VCaP (cell line): ENCODE results near the gene HOGA1.
"Not testable (repeated sequence)": the region's sequence is repeated elsewhere in the genome, so short reads cannot be mapped to it uniquely, and the experiment has no call there.

Experiments
- H3K27ac ChIP-seq: fragments of 450-650 bp; 2 replicates; pipeline ENCODE4 v1.5.1; 2017
- TF ChIP-seq, protein P1 (sequence below): fragments of 450-650 bp; conservative IDR thresholded peaks from 2 replicates; pipeline ENCODE4 v1.5.1; 2017; ENCODE audit warnings: mild to moderate bottlenecking, moderate library complexity

HOGA1 gene

DNA sequence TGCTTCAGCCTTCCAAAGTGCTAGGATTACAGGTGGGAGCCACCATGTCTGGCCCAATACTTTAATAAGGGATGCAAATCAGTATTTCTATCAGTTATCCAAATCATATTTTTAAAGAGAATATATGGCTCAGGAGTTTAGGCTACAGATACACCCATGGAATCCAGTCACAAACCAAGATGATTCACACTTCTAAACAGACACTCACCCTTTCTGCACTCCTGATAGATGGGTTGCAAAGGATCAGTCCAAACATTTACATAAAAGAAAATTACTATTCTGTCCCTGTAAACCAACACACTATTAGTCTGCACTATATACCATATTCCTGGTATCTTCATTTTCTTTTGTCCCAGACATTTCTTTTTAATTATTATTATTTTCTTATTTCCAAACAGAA, 46.9 kb downstream of the HOGA1 start:
- TF ChIP-seq, protein P1, sequence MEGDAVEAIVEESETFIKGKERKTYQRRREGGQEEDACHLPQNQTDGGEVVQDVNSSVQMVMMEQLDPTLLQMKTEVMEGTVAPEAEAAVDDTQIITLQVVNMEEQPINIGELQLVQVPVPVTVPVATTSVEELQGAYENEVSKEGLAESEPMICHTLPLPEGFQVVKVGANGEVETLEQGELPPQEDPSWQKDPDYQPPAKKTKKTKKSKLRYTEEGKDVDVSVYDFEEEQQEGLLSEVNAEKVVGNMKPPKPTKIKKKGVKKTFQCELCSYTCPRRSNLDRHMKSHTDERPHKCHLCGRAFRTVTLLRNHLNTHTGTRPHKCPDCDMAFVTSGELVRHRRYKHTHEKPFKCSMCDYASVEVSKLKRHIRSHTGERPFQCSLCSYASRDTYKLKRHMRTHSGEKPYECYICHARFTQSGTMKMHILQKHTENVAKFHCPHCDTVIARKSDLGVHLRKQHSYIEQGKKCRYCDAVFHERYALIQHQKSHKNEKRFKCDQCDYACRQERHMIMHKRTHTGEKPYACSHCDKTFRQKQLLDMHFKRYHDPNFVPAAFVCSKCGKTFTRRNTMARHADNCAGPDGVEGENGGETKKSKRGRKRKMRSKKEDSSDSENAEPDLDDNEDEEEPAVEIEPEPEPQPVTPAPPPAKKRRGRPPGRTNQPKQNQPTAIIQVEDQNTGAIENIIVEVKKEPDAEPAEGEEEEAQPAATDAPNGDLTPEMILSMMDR: no peak
- no peak overlapping the region for H3K27ac ChIP-seq

DNA sequence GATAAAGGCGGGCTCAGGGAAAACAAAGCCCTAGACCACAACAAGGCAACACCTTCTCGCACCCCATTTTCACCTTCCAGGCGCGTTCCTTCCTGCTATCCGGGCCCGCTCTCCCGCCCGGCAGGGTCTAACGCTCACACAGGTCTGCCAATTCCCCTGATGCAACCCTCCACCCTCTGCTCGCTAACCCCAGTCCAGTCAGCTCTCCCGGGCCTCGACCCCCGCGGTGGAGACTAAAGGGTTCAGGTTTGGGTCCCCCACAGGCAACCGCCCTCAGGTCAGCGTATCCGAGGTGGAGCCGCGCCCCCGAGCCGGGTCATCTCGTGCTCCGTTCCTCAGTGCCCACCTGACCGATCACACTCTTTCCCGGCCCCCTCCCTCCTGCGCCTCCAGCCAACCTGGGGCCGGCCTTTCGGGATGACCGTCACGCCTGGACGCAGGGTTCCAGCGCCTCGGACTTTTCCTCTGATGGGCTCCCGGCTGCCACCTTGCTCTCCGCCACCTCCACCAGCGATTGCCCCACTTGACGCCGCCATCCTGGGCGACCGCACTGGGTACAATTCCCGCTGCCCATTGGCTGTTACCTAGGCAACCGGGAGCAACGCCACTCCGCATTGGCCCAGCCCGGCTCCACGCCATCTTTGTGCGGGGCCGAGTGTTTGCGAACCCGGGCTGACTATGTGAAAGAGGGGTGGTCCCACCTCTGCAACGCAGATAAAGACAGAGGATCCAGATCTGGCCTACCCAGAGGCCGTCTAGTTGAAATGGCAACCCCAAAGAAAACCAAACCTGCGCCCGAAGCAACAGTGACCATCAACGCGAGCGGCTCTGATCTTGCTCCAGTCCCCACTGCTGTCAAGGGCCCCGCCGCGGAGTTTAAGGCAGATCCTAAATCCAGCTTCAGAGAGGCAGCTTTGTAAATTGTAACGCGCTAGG, 49.0 kb downstream of the HOGA1 start, which contains the start of gene MORN4:
TSS of gene MORN4 (minus strand) at position 552 of the 936 bp plus-strand sequence. CDS start 13,847 bp downstream, outside the sequence.
- peak within 1 kb of the TSS; percentile 73 for H3K27ac ChIP-seq
- TF ChIP-seq, protein P1: no peak

GRCh38 chr10:97633921-97634320, 49.7 kb downstream of the HOGA1 start:
- TF ChIP-seq, protein P1: no peak
- peak overlapping the region; percentile 73 for H3K27ac ChIP-seq

DNA sequence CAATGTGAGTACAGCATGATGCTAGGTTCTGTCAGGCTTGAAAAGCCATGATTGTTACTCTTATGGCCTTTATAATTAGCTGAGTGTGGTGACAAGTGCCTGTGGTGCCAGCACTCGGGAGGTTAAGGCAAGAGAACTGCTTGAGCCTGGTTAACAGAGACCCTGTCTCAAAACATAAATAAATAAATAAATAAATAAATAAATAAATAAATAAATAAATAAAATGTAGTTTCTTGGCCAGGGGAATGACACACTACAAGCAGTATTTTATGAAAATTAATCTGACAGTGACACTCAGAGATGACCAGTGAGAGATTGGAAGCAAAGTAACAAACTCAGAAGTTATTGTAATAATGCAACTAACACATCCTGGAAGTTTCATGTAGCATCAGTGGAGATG, 51.4 kb downstream of the HOGA1 start:
- H3K27ac ChIP-seq: no peak overlapping the region
- TF ChIP-seq, protein P1: no peak

DNA sequence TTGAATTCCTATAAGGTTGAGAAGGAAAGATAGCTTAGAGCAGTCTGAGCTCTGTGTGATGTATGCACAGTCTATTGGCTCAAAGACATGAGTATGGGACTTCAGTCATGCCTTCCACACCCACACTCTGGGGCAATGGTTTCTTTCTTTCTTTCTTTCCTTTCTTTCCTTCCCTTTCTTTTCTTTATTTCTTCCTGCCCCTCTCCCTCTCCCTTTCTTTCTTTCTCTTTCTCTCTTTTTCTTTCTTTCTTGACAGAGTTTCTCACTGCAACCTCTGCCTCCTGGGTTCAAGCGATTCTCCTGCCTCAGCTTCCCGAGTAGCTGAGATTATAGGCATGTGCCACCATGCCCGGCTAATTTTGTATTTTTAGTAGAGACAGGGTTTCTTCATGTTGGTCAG, 54.9 kb downstream of the HOGA1 start:
- H3K27ac ChIP-seq: not testable (repeated sequence)

DNA sequence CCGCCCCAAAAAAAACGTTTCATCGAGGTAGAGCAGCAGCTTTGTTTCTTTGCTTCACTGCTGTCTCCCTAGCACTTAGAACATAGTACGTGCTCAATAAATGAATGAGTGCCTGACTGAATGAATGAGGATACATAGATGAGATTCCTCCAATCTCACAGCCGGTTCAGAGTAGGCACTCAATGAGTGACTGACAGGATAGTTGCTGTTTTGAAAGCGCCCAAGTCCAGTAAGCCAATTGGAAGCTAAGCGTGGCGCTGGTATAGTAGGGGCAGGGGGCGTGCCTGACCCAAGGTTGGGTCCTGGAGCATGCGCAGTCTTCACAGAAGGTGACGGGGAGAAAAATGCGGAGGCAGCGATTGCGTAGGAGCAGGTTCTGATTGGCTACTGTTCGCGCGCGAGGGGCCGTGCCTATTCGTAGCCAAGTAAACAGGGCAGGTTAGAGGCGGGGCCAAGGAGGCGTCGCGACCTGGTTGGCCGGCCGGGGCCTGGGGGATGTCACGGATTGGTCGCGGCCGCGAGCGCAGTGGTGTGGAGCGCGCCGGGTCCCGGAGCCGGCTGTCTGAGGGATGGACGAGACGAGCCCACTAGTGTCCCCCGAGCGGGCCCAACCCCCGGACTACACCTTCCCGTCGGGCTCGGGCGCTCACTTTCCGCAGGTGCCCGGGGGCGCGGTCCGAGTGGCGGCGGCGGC, 56.1 kb downstream of the HOGA1 start, which contains the start of gene PI4K2A:
TSS of gene PI4K2A (plus strand) at position 498 of the 694 bp plus-strand sequence. CDS start at position 570, 72 bp downstream.
- TF ChIP-seq, protein P1: no peak
- peak within 1 kb of the TSS; percentile 68 for H3K27ac ChIP-seq

DNA sequence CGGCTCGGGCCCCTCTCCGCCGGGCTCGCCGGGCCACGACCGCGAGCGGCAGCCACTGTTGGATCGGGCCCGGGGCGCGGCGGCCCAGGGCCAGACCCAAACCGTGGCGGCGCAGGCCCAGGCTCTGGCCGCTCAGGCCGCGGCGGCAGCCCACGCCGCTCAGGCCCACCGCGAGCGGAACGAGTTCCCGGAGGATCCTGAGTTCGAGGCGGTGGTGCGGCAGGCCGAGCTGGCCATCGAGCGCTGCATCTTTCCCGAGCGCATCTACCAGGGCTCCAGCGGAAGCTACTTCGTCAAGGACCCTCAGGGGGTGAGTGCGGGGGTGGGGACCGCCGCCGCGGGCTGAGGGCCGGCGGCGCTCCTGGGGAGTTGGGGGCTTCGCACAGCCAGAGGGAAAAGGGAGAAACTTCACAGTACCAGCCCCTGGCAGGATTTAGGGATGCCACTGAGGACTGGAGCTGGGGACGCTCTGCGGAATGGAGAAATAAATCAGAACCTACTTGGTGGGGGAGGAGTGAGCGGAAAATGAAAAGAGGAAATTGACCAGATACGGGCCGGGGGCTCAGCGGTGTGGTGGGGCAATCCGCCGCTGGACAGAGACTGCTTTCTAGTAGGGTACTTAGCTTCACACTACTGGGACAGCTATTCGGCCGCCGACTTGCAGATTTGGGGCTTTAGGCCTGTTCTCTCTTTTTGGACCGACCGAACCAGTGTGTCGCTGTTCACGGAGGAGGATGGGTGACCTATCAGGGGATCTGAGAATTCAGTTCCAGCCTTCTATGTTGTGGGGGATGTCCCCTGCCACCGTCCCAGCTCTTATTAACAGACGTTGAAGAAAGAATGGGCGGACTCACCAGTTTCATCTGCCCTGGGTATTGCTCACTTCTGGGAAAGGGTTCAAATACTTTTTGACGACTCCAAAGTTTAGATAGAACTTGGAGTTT, 57.0 kb downstream of the HOGA1 start:
- peak overlapping the region; percentile 68 for H3K27ac ChIP-seq
- TF ChIP-seq, protein P1: no peak

- not testable (repeated sequence) for H3K27ac ChIP-seq
Observed at GRCh38 chr10:97642471-97643159, 58.4 kb downstream of the HOGA1 start.
